HepG2 (cell line): Measurements from ENCODE around the gene ITIH3. TPM values are rescaled to one million over a fixed set of nuclear protein-coding genes. Genes with fewer than 3 reads are reported as not detected.
A peak's percentile ranks its signal among the peaks of the same experiment; 100 is the strongest.

Experiments used
- ATAC-seq: fragments of 200-7000 bp; cut with Tn5 transposase; 3 replicates; pipeline ENCODE4 v1.9.1; 2020; ENCODE audit warnings: mild to moderate bottlenecking, moderate library complexity
- BruUV-seq: library from RNA; stranded (reverse); fragments of 400-500 nt; replicated peaks from 2 replicates; lab custom pipeline; 2021; lab: Mats Ljungman, UMichigan
- CTCF ChIA-PET: fragments of 300-600 bp; formaldehyde crosslinking; extraction: SDS; loops from one replicate; lab custom pipeline; 2021; ENCODE audit warnings: low total read pairs, inconsistent platforms, low intra/inter-chr PET ratio; lab: Yijun Ruan, JAX
- POLR2A ChIA-PET: fragments of 350-600 bp; sonication (Branson Sonifier 250); formaldehyde crosslinking; loops from one replicate; lab custom pipeline; 2020; ENCODE audit warnings: antibody characterized with exemption, inconsistent platforms; lab: Yijun Ruan, JAX
- DNase-seq: peaks from one replicate; pipeline ENCODE4 v3.0.0-alpha.2; 2015; ENCODE audit warnings: low spot score
- FAIRE-seq: peaks from 3 replicates; lab custom pipeline; 2011; peaks lifted over from hg19 to GRCh38; lab: Jason Lieb, UNC
- H2AFZ ChIP-seq: one replicate; pipeline ENCODE4 v1.6.1; 2011; ENCODE audit warnings: low read length, inconsistent platforms
- H3K27ac ChIP-seq: fragments of 300-600 bp; 3 replicates; pipeline ENCODE4 v1.8.0; 2011; ENCODE audit warnings: mixed run types, mild to moderate bottlenecking, mixed read lengths, low read length, inconsistent platforms; ENCODE audit not compliant: insufficient read depth; ENCODE audit errors: extremely low read length
- H3K27me3 ChIP-seq, 2 experiments: fragments of 200-600 bp in 1 of 2; 2 replicates in 1 of 2; 3 replicates in 1 of 2; pipeline versions ENCODE4 v1.6.0 to v1.8.0; 2011; ENCODE audit warnings: low read length in 2 of 2, mild to moderate bottlenecking in 2 of 2, moderate library complexity in 2 of 2, inconsistent platforms in 1 of 2; ENCODE audit not compliant: insufficient read depth in 2 of 2, control insufficient read depth in 1 of 2
- H3K36me3 ChIP-seq, 2 experiments: fragments of 200-600 bp in 1 of 2; replicated peaks in 1 of 2; 2 replicates in 1 of 2; 3 replicates in 1 of 2; pipeline versions ENCODE4 v1.5.1 to v1.8.0; 2011; ENCODE audit warnings: low read length in 2 of 2, inconsistent platforms in 1 of 2; ENCODE audit not compliant: insufficient read depth in 2 of 2, control insufficient read depth in 1 of 2
- H3K4me1 ChIP-seq: 2 replicates; pipeline ENCODE4 v1.5.1; 2012; ENCODE audit warnings: low read length, inconsistent platforms; ENCODE audit not compliant: insufficient read depth
- H3K4me2 ChIP-seq: 2 replicates; pipeline ENCODE4 v1.6.0; 2011; ENCODE audit warnings: low read depth, low read length, inconsistent platforms
- H3K4me3 ChIP-seq, 3 experiments: fragments of 200-600 bp in 1 of 3; sonication (generic), shearing (Covaris generic) in 1 of 3; replicated peaks in 1 of 3; 2 replicates each; pipeline ENCODE4 v1.5.1; 2011 to 2016; ENCODE audit warnings: low read length in 3 of 3, inconsistent platforms in 2 of 3, low read depth in 2 of 3, mild to moderate bottlenecking in 2 of 3, control low read depth in 1 of 3, mixed read lengths in 1 of 3; ENCODE audit not compliant: insufficient read depth in 1 of 3
- H3K79me2 ChIP-seq: one replicate; pipeline ENCODE4 v1.6.1; 2011; ENCODE audit warnings: low read length, inconsistent platforms; ENCODE audit not compliant: insufficient read depth
- H3K9ac ChIP-seq: 2 replicates; pipeline ENCODE4 v1.6.0; 2011; ENCODE audit warnings: mild to moderate bottlenecking, low read depth, low read length, inconsistent platforms; ENCODE audit not compliant: insufficient read depth
- H3K9me3 ChIP-seq: 2 replicates; pipeline ENCODE4 v1.5.1; 2012; ENCODE audit warnings: mild to moderate bottlenecking, low read length
- H4K20me1 ChIP-seq: 2 replicates; pipeline ENCODE4 v1.6.0; 2011; ENCODE audit warnings: inconsistent platforms, mild to moderate bottlenecking, low read length, moderate library complexity; ENCODE audit not compliant: insufficient read depth
- ARNTL ChIP-seq: sonication (generic); formaldehyde crosslinking; IDR thresholded peaks from 2 replicates; pipeline ENCODE4 v1.4.0; 2020; ENCODE audit warnings: mild to moderate bottlenecking, missing genetic modification reagents
- ASH2L ChIP-seq: fragments of 300-600, 200-600 bp; sonication (generic); IDR thresholded peaks from 2 replicates; pipeline ENCODE4 v1.7.0; 2017; ENCODE audit warnings: low read depth, mild to moderate bottlenecking, moderate library complexity, mixed read lengths, low read length; ENCODE audit not compliant: insufficient read length
- BORCS8-MEF2B ChIP-seq: sonication (generic); formaldehyde crosslinking; IDR thresholded peaks from 2 replicates; pipeline ENCODE4 v1.8.0; 2022; ENCODE audit warnings: mild to moderate bottlenecking, missing genetic modification reagents
- EHMT2 ChIP-seq: fragments of 200-600 bp; sonication (generic); IDR thresholded peaks from 2 replicates; pipeline ENCODE4 v1.7.0; 2017; ENCODE audit warnings: antibody characterized with exemption, low read depth, low read length, borderline replicate concordance
- GLI4 ChIP-seq: sonication (generic); formaldehyde crosslinking; IDR thresholded peaks from 2 replicates; pipeline ENCODE4 v1.5.1; 2020; ENCODE audit warnings: missing genetic modification reagents, mild to moderate bottlenecking, moderate library complexity, borderline replicate concordance
- KDM5A ChIP-seq: fragments of 200-600 bp; sonication (generic); IDR thresholded peaks from 2 replicates; pipeline ENCODE4 v1.7.0; 2018; ENCODE audit warnings: antibody characterized with exemption, mild to moderate bottlenecking, low read length, borderline replicate concordance
- MEIS2 ChIP-seq: sonication (generic); formaldehyde crosslinking; IDR thresholded peaks from 2 replicates; pipeline ENCODE4 v1.9.0; 2021; ENCODE audit warnings: mild to moderate bottlenecking, missing genetic modification reagents
- MXD4 ChIP-seq: IDR thresholded peaks from 2 replicates; pipeline ENCODE4 v1.6.1; 2016; ENCODE audit warnings: mild to moderate bottlenecking, missing biosample characterization, missing genetic modification reagents
- RBM39 ChIP-seq: fragments of 200-400 bp; formaldehyde crosslinking; IDR thresholded peaks from one replicate; pipeline ENCODE4 v1.6.1; 2018; ENCODE audit warnings: antibody characterized with exemption, mild to moderate bottlenecking, low read depth, low read length; ENCODE audit not compliant: poor library complexity, severe bottlenecking
- SRY ChIP-seq: sonication (generic); formaldehyde crosslinking; IDR thresholded peaks from 2 replicates; pipeline ENCODE4 v1.8.0; 2022; ENCODE audit warnings: mild to moderate bottlenecking, missing genetic modification reagents
- TBL1XR1 ChIP-seq: fragments of 150-350 bp; IDR thresholded peaks from 2 replicates; pipeline ENCODE4 v1.6.1; 2014; ENCODE audit warnings: borderline replicate concordance, low read length; ENCODE audit not compliant: partially characterized antibody
- TCF12 ChIP-seq, 2 experiments: fragments of 450-650 bp in 1 of 2; sonication (generic) in 1 of 2; formaldehyde crosslinking in 1 of 2; IDR thresholded peaks; 2 replicates each; pipeline versions ENCODE4 v1.6.1 to v1.8.0; 2017 to 2022; ENCODE audit warnings: antibody characterized with exemption in 1 of 2, mild to moderate bottlenecking in 1 of 2, missing genetic modification reagents in 1 of 2, moderate library complexity in 1 of 2
- ZBTB38 ChIP-seq: sonication (generic); formaldehyde crosslinking; IDR thresholded peaks from 2 replicates; pipeline ENCODE4 v1.5.1; 2020; ENCODE audit warnings: mild to moderate bottlenecking, missing genetic modification reagents
- ZFAT ChIP-seq: sonication (generic); formaldehyde crosslinking; conservative IDR thresholded peaks from 2 replicates; pipeline ENCODE4 v1.8.1; 2023; ENCODE audit warnings: missing genetic modification reagents, inconsistent platforms
- ZNF510 ChIP-seq: sonication (generic); formaldehyde crosslinking; IDR thresholded peaks from 2 replicates; pipeline ENCODE4 v1.4.0; 2020; ENCODE audit warnings: low read depth, mild to moderate bottlenecking, missing genetic modification reagents
- ZNF576 ChIP-seq: sonication (generic); formaldehyde crosslinking; IDR thresholded peaks from 2 replicates; pipeline ENCODE4 v1.4.0; 2020; ENCODE audit warnings: mild to moderate bottlenecking, missing genetic modification reagents
- ZNF724P ChIP-seq: sonication (generic); formaldehyde crosslinking; IDR thresholded peaks from 2 replicates; pipeline ENCODE4 v1.8.0; 2022; ENCODE audit warnings: missing genetic modification reagents, borderline replicate concordance
- WGBS: methylation state at CpG from one replicate; pipeline ENCODE4 v1.1.6; 2017; ENCODE audit warnings: low lambda C conversion rate; 5-methylcytosine and 5-hydroxymethylcytosine counted together
- in situ Hi-C: cut with HindIII; loops from 2 replicates; pipeline ENCODE4 v1.10.0; 2017; ENCODE audit warnings: low pct_unique_long_range_greater_than_20kb; ENCODE audit not compliant: extremely low pct_ligation_motif_present
- intact Hi-C: fragments of 100-400 bp; cut with micrococcal nuclease; formaldehyde crosslinking; loops from one replicate; pipeline ENCODE4 v1.10.0; 2022; ENCODE audit not compliant: unreplicated experiment
- polyA plus RNA-seq, 8 experiments: library from polyadenylated mRNA; depleted of rRNA in 3 of 8; stranded (reverse) in 7 of 8; unstranded in 1 of 8; fragments of >200 nt; fragmentation: Illumina TruSeq in 4 of 8; extraction: Trizol in 4 of 8; gene quantifications; 2 replicates each; pipeline versions ENCODE4 v1.2.1 to v1.2.3, GENCODE V29; 2011 to 2016; ENCODE audit warnings: low read depth in 4 of 8, missing spikeins in 1 of 8, mixed read lengths in 1 of 8; ENCODE audit not compliant: insufficient read depth in 1 of 8
- total RNA-seq, 5 experiments: library from RNA; depleted of rRNA; stranded (reverse); fragments of >200 nt; fragmentation: Illumina TruSeq; extraction: Trizol; gene quantifications; 2 replicates each; pipeline ENCODE4 v1.2.3, GENCODE V29; 2016; ENCODE audit warnings: low read depth in 1 of 5
- TF ChIP-seq, protein P1 (sequence below): sonication (generic); formaldehyde crosslinking; IDR thresholded peaks from 2 replicates; pipeline ENCODE4 v1.4.0; 2020; ENCODE audit warnings: low read depth, missing genetic modification reagents

ITIH3 gene
- total and polyA plus RNA-seq, 2 of the 13 experiments (the other 11 are each of a cell fraction or from before 2014, with no cell fraction given): 105 to 632 TPM

DNA sequence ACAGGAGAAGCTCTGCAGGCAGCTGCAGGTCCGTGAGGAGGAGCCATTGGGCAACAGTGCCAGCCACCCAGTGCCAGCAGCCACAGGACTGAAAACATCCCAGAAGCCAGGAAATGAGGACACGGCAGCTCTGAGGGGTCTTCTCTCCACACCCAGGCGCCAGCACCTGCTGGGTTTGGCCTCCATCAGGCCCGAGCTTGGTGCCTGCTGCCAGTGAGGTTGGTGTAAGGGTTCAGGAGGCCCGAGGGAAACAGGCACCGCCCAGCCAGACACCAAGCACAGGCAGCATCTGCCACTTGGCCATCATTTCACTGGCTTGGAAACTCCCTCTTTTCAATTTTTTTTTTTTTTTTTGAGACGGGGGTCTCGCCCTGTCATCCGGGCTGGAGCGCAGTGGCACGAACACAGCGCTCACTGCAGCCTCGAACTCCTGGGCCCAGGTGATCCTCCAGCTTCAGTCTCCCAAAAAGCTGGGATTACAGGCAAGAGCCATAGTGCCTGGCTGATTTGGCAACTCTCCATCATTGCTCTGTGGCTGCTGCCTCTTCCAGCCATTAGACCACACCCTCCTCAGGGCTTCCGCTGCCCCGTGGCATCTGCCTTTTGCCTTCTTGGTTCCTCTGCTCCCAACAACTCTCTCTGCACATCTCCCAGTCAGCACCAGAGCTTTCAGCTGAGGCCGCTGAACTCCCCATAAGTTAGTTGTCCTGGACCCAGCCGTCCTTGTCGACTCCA is 1.5 kb upstream of the ITIH3 start:
- Histone ChIP-seq H2AFZ (no peak overlapping the region), H3K36me3 (peaks cover 9 to 18% of the 10 kb centered on the region in 2 experiments; a peak in 3 of 5 replicates), H3K9me3 (no peaks in the 10 kb centered on the region), H3K9ac (0 out of 2 replicates have a peak overlapping the region, but pooled peaks have one; percentile 75), H4K20me1 (no peaks in the 10 kb centered on the region), H3K4me2 (peak overlapping the region; percentile 93), H3K4me3 (peak overlapping the region in 1 of 3 experiments; percentile 76; a peak in 2 of 6 replicates), H3K27ac (peak overlapping the region; percentile 87), H3K27me3 (no peaks in the 10 kb centered on the region), H3K79me2 (peaks cover 4% of the 10 kb centered on the region), H3K4me1 (peaks cover 100% of the 10 kb centered on the region)
- POLR2A ChIA-PET: interaction anchor here (1.0 to 10.9 kb wide), 9 partner anchors 13 to 337 kb away, joined by 3 to 466 read pairs (median 5); partner anchors contain the start of genes ITIH1, NEK4, RFT1 and SPCS1
- DNase-seq (no peak), ATAC-seq (no peak), FAIRE-seq (no peak)
- in situ Hi-C loops (no loop called here), intact Hi-C loops (no loop called here)
- WGBS: 78% methylated on average over 14 of the region's 18 CpGs
- no TSS peak for BruUV-seq
- CTCF ChIA-PET: interaction anchor here (1.0 kb wide), 1 partner anchor 50 kb away, joined by 3 read pairs; no protein-coding TSS in a partner anchor
- TF ChIP-seq SRY (0 out of 2 replicates have a peak, but pooled peaks have one; percentile 25), BORCS8-MEF2B (CRISPR knock-in tag) (no peak), ARNTL (CRISPR knock-in tag) (no peak), GLI4 (CRISPR knock-in tag) (no peak), ZBTB38 (CRISPR knock-in tag) (no peak), KDM5A (no peak), ZFAT (CRISPR knock-in tag) (no peak), TCF12 (IDR thresholded peaks at IDR 0.05) (no peak), TCF12 (CRISPR knock-in tag; IDR thresholded peaks at IDR 0.05) (no peak), RBM39 (peak; percentile 21), ZNF576 (CRISPR knock-in tag) (0 out of 2 replicates have a peak, but pooled peaks have one; percentile 54), ZNF724P (CRISPR knock-in tag) (no peak), MEIS2 (CRISPR knock-in tag) (no peak), ASH2L (no peak), TBL1XR1 (no peak), ZNF510 (CRISPR knock-in tag) (0 out of 2 replicates have a peak, but pooled peaks have one; percentile 0), EHMT2 (no peak), MXD4 (no peak)
- TF ChIP-seq, protein P1, sequence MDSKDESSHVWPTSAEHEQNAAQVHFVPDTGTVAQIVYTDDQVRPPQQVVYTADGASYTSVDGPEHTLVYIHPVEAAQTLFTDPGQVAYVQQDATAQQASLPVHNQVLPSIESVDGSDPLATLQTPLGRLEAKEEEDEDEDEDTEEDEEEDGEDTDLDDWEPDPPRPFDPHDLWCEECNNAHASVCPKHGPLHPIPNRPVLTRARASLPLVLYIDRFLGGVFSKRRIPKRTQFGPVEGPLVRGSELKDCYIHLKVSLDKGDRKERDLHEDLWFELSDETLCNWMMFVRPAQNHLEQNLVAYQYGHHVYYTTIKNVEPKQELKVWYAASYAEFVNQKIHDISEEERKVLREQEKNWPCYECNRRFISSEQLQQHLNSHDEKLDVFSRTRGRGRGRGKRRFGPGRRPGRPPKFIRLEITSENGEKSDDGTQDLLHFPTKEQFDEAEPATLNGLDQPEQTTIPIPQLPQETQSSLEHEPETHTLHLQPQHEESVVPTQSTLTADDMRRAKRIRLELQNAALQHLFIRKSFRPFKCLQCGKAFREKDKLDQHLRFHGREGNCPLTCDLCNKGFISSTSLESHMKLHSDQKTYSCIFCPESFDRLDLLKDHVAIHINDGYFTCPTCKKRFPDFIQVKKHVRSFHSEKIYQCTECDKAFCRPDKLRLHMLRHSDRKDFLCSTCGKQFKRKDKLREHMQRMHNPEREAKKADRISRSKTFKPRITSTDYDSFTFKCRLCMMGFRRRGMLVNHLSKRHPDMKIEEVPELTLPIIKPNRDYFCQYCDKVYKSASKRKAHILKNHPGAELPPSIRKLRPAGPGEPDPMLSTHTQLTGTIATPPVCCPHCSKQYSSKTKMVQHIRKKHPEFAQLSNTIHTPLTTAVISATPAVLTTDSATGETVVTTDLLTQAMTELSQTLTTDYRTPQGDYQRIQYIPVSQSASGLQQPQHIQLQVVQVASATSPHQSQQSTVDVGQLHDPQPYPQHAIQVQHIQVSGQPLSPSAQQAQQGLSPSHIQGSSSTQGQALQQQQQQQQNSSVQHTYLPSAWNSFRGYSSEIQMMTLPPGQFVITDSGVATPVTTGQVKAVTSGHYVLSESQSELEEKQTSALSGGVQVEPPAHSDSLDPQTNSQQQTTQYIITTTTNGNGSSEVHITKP (CRISPR knock-in tag): no peak
